Esophagus squamous epithelium (tissue), 4 donors: Measurements from ENCODE around the gene BIRC5.

Source experiments
- CTCF ChIP-seq, 6 experiments: fragments of 450-650 bp in 4 of 6; fragments of 200-600 bp in 2 of 6; sonication (generic) in 2 of 6; IDR thresholded peaks; one replicate each; pipeline ENCODE4 v1.5.1; 2016 to 2019; ENCODE audit warnings: antibody characterized with exemption in 6 of 6, mild to moderate bottlenecking in 4 of 6, moderate library complexity in 4 of 6
- POLR2A ChIP-seq, 4 donors: fragments of 450-650 bp; IDR thresholded peaks; one replicate each; pipeline ENCODE4 v1.6.1; 2017; ENCODE audit warnings: antibody characterized with exemption in 4 of 4, mild to moderate bottlenecking in 4 of 4, moderate library complexity in 3 of 4

GRCh38 chr17:78268951-78269905 lies 55.2 kb downstream of the BIRC5 start:
- TF ChIP-seq CTCF (IDR thresholded peaks at IDR 0.05) (no peak), POLR2A (IDR thresholded peaks at IDR 0.05) (no peak)
